GM12892 (cell line): Measurements from ENCODE around the gene GINS2.

Experiments used
- POLR2A ChIP-seq: IDR thresholded peaks from 2 replicates; pipeline ENCODE4 v1.6.1; 2011; ENCODE audit warnings: low read depth, low read length, control low read depth
- POLR2AphosphoS5 ChIP-seq: IDR thresholded peaks from 2 replicates; pipeline ENCODE4 v1.6.1; 2011; ENCODE audit warnings: low read depth, low read length, control low read depth

DNA sequence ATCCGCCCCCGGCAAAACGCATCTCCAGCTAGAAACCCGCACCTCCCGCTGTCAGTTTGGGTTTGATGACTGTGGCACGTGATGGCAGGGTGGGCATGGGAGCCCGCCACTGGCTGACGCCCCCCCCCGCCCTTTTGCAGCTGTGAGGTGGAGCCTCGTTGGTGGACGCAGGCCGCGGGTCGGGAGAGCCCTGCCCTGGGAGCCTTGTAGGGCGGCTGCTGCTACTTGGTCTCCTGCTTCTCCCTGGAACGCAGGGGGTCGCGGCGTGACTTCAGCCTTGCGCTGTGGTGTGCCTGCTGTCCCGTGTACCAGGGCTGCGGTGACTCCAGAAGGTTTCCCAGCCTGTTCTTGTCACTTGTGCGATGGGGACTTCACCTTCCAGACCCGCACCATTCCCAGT lies 47.4 kb downstream of the GINS2 start:
- TF ChIP-seq POLR2A = no peak
- no peak for TF ChIP-seq POLR2AphosphoS5
